Ascending aorta (tissue), 2 donors: ENCODE data around the gene GLIS2. TPM values are rescaled to one million over a fixed set of nuclear protein-coding genes. Genes with fewer than 3 reads are reported as not detected.

Experiments
- DNase-seq, 2 donors: peaks; one replicate each; pipeline ENCODE4 v3.0.0-alpha.2; 2019; ENCODE audit warnings: low spot score in 2 of 2
- H3K27ac ChIP-seq, 2 donors: fragments of 200-600 bp; sonication (generic); one replicate each; pipeline ENCODE4 v1.5.1; 2016 to 2017; ENCODE audit warnings: mild to moderate bottlenecking in 1 of 2
- H3K27me3 ChIP-seq: fragments of 200-600 bp; sonication (generic); one replicate; pipeline ENCODE4 v1.5.1; 2017
- H3K36me3 ChIP-seq, 2 donors: fragments of 200-600 bp; sonication (generic); one replicate each; pipeline ENCODE4 v1.5.1; 2016
- H3K4me1 ChIP-seq, 2 donors: fragments of 200-600 bp; sonication (generic); one replicate each; pipeline ENCODE4 v1.5.1; 2016 to 2017; ENCODE audit warnings: mild to moderate bottlenecking in 1 of 2
- H3K4me3 ChIP-seq, 2 donors: fragments of 200-600 bp; sonication (generic); one replicate each; pipeline ENCODE4 v1.5.1; 2016 to 2017; ENCODE audit warnings: mild to moderate bottlenecking in 1 of 2
- H3K9me3 ChIP-seq, 2 donors: fragments of 200-600 bp; sonication (generic); one replicate each; pipeline ENCODE4 v1.5.1; 2016
- CTCF ChIP-seq, 3 experiments: fragments of 200-600 bp in 2 of 3; fragments of 450-650 bp in 1 of 3; sonication (generic) in 2 of 3; IDR thresholded peaks; one replicate each; pipeline ENCODE4 v1.5.1; 2016 to 2019; ENCODE audit warnings: antibody characterized with exemption in 3 of 3, mild to moderate bottlenecking in 1 of 3, moderate library complexity in 1 of 3
- intact Hi-C: fragments of 100-400 bp; cut with DNase I; formaldehyde crosslinking; loops from one replicate; pipeline ENCODE4 v1.15.1; 2023
- total RNA-seq: library from RNA; depleted of rRNA; stranded (reverse); fragments of >200 nt; gene quantifications from one replicate; pipeline ENCODE4 v1.1.0, GENCODE V29; 2016

GLIS2 gene
- total RNA-seq, 1 donor from 2014 or later: 16.8 TPM

- no peak for DNase-seq
- no peak for TF ChIP-seq CTCF (IDR thresholded peaks at IDR 0.05)
- H3K27ac ChIP-seq: no peak overlapping the region
- H3K4me1 ChIP-seq: peaks cover 0 to 7% of the 10 kb centered on the region in 2 donors
- peaks cover 0 to 14% of the 10 kb centered on the region in 2 donors for H3K36me3 ChIP-seq
- no peak overlapping the region for H3K4me3 ChIP-seq
- intact Hi-C loops: no loop called here
- no peaks in the 10 kb centered on the region for H3K9me3 ChIP-seq
- H3K27me3 ChIP-seq: no peaks in the 10 kb centered on the region
Observed at GRCh38 chr16:4344983-4345835, 29.3 kb downstream of the GLIS2 start.

- Histone ChIP-seq H3K27me3 (no peaks in the 10 kb centered on the region), H3K36me3 (peaks cover 0 to 7% of the 10 kb centered on the region in 2 donors), H3K27ac (no peak overlapping the region), H3K4me3 (no peak overlapping the region), H3K9me3 (no peaks in the 10 kb centered on the region), H3K4me1 (peaks cover 0 to 11% of the 10 kb centered on the region in 2 donors)
- no peak for TF ChIP-seq CTCF (IDR thresholded peaks at IDR 0.05)
- DNase-seq: no peak
- intact Hi-C loops: no loop called here
Observed at GRCh38 chr16:4345836-4346781, 30.2 kb downstream of the GLIS2 start.

GRCh38 chr16:4347010-4347409 lies 31.1 kb downstream of the GLIS2 start:
- Histone ChIP-seq H3K9me3 (no peaks in the 10 kb centered on the region), H3K27ac (no peak overlapping the region), H3K4me1 (peaks cover 0 to 16% of the 10 kb centered on the region in 2 donors), H3K4me3 (no peak overlapping the region), H3K36me3 (no peaks in the 10 kb centered on the region), H3K27me3 (no peaks in the 10 kb centered on the region)
- TF ChIP-seq CTCF (IDR thresholded peaks at IDR 0.05): no peak
- intact Hi-C loops: no loop called here
- DNase-seq: no peak

GRCh38 chr16:4347765-4348509 lies 32.1 kb downstream of the GLIS2 start:
- peak overlapping the region in 1 of 2 donors; percentile 45 for H3K27ac ChIP-seq
- H3K9me3 ChIP-seq: no peaks in the 10 kb centered on the region
- DNase-seq: no peak
- intact Hi-C loops: no loop called here
- no peak for TF ChIP-seq CTCF (IDR thresholded peaks at IDR 0.05)
- H3K4me3 ChIP-seq: no peak overlapping the region
- no peaks in the 10 kb centered on the region for H3K36me3 ChIP-seq
- no peaks in the 10 kb centered on the region for H3K27me3 ChIP-seq
- H3K4me1 ChIP-seq: peaks cover 0 to 16% of the 10 kb centered on the region in 2 donors

GRCh38 chr16:4349332-4349731 lies 33.5 kb downstream of the GLIS2 start:
- TF ChIP-seq CTCF (IDR thresholded peaks at IDR 0.05): no peak
- Histone ChIP-seq H3K4me1 (peaks cover 0 to 16% of the 10 kb centered on the region in 2 donors), H3K9me3 (no peaks in the 10 kb centered on the region), H3K27ac (no peak overlapping the region), H3K36me3 (no peaks in the 10 kb centered on the region), H3K4me3 (no peak overlapping the region), H3K27me3 (no peaks in the 10 kb centered on the region)
- no peak for DNase-seq
- intact Hi-C loops: no loop called here
